Erythroblast (primary cell): ENCODE data around the gene CDX1.

Experiments
- DNase-seq, 2 experiments: peaks; one replicate each; lab custom pipeline; 2025; lab: John Stamatoyannopoulos, UW
- GATA1 ChIP-seq: IDR thresholded peaks from 2 replicates; pipeline ENCODE4 v1.6.1; 2011; ENCODE audit warnings: low read depth, mild to moderate bottlenecking, control low read depth, low read length, moderate library complexity
- POLR2A ChIP-seq: IDR thresholded peaks from 2 replicates; pipeline ENCODE4 v1.6.1; 2011; ENCODE audit warnings: mild to moderate bottlenecking, low read length

The CDX1 gene

GRCh38 chr5:150195736-150196485 lies 29.3 kb downstream of the CDX1 start:
- TF ChIP-seq POLR2A (no peak), GATA1 (no peak)
- DNase-seq: no peak

GRCh38 chr5:150196514-150196913 lies 29.9 kb downstream of the CDX1 start:
- DNase-seq: no peak
- TF ChIP-seq POLR2A (no peak), GATA1 (no peak)

DNA sequence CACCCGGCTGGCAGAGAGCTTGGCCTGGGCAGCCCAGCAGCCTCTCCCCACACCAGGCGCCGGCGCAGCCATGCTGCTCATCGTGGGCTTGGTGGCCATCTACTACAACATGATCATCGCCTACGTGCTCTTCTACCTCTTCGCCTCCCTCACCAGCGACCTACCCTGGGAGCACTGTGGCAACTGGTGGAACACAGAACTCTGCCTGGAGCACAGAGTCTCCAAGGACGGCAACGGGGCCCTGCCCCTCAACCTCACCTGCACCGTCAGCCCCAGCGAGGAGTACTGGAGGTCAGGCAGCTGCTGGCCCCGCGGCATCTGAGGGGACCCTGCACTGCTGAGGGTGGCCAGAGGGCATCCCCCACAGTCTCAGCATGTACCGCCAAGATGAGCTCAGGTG lies 30.4 kb downstream of the CDX1 start:
- DNase-seq: no peak
- no peak for TF ChIP-seq GATA1
- no peak for TF ChIP-seq POLR2A

- no peak for DNase-seq
- TF ChIP-seq POLR2A (no peak), GATA1 (no peak)
Observed at GRCh38 chr5:150197476-150197875, 30.9 kb downstream of the CDX1 start.

- no peak for DNase-seq
- no peak for TF ChIP-seq POLR2A
- no peak for TF ChIP-seq GATA1
Observed at GRCh38 chr5:150202501-150202900, 35.9 kb downstream of the CDX1 start.

GRCh38 chr5:150203832-150204589 lies 37.4 kb downstream of the CDX1 start:
- DNase-seq: no peak
- TF ChIP-seq POLR2A: no peak
- no peak for TF ChIP-seq GATA1

- no peak for DNase-seq
- TF ChIP-seq GATA1: no peak
- TF ChIP-seq POLR2A: no peak
Observed at GRCh38 chr5:150204590-150204960, 38.0 kb downstream of the CDX1 start.

DNA sequence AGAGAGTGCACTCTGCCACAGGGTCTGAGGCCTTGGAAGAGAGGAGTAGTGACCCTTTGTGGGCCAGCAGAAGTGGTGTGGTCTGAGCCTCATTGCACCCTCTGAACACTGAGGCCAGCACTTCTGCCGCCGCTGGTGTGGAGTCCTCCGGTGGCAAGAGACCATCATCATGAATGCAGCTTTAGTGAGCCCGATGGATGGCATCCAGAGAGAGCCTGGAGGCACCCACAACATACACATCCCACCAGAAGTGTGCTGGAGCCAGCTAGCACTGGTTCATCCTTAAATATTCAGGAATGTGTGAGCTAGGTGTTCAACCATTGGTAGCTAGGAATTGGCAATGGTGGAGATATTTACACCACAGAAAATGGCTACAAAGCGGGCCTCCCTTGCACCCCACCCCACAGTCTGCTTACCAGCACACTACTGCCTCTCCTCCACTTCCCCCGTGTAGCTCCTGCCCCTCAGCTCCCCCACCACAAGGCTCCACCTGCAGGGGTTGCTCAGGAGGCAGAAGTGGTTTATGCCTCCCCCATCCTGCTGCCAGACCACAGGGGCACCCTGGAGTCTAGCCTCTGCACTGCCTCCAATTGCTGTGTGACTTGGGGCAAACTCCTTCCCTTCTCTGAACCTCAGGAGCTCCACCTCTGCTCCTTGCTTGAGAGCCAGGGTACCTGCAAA lies 39.7 kb downstream of the CDX1 start:
- no peak for DNase-seq
- TF ChIP-seq GATA1: no peak
- no peak for TF ChIP-seq POLR2A

DNA sequence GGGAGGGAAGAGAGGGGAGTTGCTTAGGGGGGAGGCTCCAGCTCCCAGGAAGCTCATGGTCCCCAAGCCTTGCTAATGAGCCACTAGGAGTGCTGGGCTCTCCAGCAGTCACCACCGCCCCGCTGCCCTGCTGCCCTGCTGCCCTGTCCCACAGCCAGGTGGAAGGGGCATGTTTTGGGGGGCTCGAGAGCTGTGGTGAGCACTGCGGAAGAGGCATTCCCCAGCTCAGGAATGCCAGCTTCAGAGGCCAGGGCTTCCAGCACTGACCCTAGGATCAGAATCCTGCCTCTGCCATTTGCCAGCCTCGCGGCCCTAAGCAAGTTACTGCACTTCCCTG lies 40.2 kb downstream of the CDX1 start:
- TF ChIP-seq POLR2A: no peak
- TF ChIP-seq GATA1: no peak
- no peak for DNase-seq

- TF ChIP-seq GATA1 (no peak), POLR2A (no peak)
Observed at GRCh38 chr5:150208187-150209098, 41.9 kb downstream of the CDX1 start.

DNA sequence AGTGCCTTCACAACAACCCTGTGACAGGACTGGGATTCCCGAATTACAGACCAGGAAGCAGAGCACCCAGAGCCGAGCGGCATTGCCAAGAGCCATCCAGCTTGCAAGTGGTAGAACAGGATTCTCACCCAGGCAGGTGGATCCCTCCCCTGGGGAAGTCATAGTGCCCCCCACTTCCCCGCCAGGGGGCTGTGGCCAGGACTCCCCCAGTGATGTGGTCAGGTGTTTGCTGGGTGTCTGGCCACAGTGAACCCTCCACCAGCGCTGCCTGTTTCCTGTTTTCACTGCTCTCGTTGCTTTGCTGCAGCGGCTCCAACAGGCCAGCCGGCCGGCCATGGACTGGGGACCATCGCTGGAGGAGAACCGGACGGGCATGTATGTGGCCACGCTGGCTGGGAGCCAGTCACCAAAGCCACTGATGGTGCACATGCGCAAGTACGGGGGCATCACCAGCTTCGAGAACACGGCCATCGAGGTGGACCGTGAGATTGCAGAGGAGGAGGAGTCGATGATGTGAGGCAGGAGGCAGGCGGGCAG lies 42.6 kb downstream of the CDX1 start:
- TF ChIP-seq POLR2A: no peak
- no peak for TF ChIP-seq GATA1

More at GRCh38 chr5:150208187-150209098, 41.9 kb downstream of the CDX1 start:
- no peak for DNase-seq

DNA sequence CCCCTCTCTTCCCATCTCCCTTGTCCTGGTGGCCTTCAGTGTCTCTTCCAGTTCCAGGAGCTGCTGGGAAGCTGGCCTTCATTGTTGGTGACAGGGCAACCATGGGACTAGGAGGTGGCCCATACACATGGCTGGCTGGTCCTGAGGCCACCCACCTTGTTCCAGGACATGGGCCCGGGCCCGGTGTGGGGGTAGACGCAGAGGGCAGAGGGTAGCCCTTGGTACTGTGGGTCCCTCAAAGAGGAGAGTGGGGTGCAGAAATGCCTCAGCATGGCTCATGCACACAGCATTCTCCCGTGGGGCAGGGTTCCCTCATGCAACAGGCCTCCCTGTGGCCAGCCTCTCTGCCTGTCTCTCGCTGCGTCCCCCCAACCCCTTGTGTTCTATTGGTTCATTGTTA lies 44.1 kb downstream of the CDX1 start:
- no peak for DNase-seq
- TF ChIP-seq POLR2A: no peak
- TF ChIP-seq GATA1: no peak

More for the DNA sequence above, 42.6 kb downstream of the CDX1 start:
- DNase-seq: no peak

GRCh38 chr5:150211156-150212030 lies 44.8 kb downstream of the CDX1 start:
- TF ChIP-seq GATA1 (no peak), POLR2A (no peak)
- no peak for DNase-seq
